Mesenchymal stem cell (in vitro differentiated cells and primary cell): ENCODE data around the gene SGPP1.

Experiments used
- DNase-seq: peaks from one replicate; pipeline ENCODE4 v3.0.0-alpha.2; 2013
- H2AFZ ChIP-seq: one replicate; pipeline ENCODE4 v1.6.1; 2013; ENCODE audit warnings: low read depth, mild to moderate bottlenecking, control low read depth, inconsistent platforms, low read length, moderate library complexity
- H2AK5ac ChIP-seq: 2 replicates; pipeline ENCODE4 v1.6.1; 2013; ENCODE audit warnings: low read length, moderate library complexity, mild to moderate bottlenecking, inconsistent platforms; ENCODE audit not compliant: severe bottlenecking
- H2BK120ac ChIP-seq: one replicate; pipeline ENCODE4 v1.6.1; 2013; ENCODE audit warnings: low read depth, mild to moderate bottlenecking, inconsistent platforms, low read length, moderate library complexity
- H2BK12ac ChIP-seq, 2 experiments: one replicate each; pipeline ENCODE4 v1.6.1; 2013; ENCODE audit warnings: inconsistent platforms in 2 of 2, low read length in 2 of 2, mild to moderate bottlenecking in 2 of 2, moderate library complexity in 2 of 2, control low read depth in 1 of 2
- H2BK15ac ChIP-seq: one replicate; pipeline ENCODE4 v1.6.1; 2013; ENCODE audit warnings: mild to moderate bottlenecking, low read depth, inconsistent platforms; ENCODE audit not compliant: poor library complexity, severe bottlenecking
- H2BK5ac ChIP-seq: 2 replicates; pipeline ENCODE4 v1.6.1; 2013; ENCODE audit warnings: low read depth, mild to moderate bottlenecking, low read length, control low read depth, inconsistent platforms; ENCODE audit not compliant: poor library complexity, severe bottlenecking
- H3K14ac ChIP-seq, 2 experiments: one replicate each; pipeline ENCODE4 v1.6.1; 2013; ENCODE audit warnings: inconsistent platforms in 2 of 2, low read length in 2 of 2, control low read depth in 1 of 2, mild to moderate bottlenecking in 1 of 2, moderate library complexity in 1 of 2
- H3K18ac ChIP-seq, 2 experiments: one replicate each; pipeline ENCODE4 v1.6.1; 2013; ENCODE audit warnings: inconsistent platforms in 2 of 2, low read length in 2 of 2, control low read depth in 1 of 2, low read depth in 1 of 2, mild to moderate bottlenecking in 1 of 2
- H3K23ac ChIP-seq, 2 experiments: one replicate each; pipeline ENCODE4 v1.6.1; 2013; ENCODE audit warnings: inconsistent platforms in 2 of 2, low read length in 2 of 2, mild to moderate bottlenecking in 2 of 2, moderate library complexity in 2 of 2, control low read depth in 1 of 2
- H3K27ac ChIP-seq: 2 replicates; pipeline ENCODE4 v1.5.1; 2013; ENCODE audit warnings: mild to moderate bottlenecking, moderate library complexity, low read length, control low read depth, inconsistent platforms; ENCODE audit not compliant: poor library complexity, severe bottlenecking
- H3K27me3 ChIP-seq, 2 experiments: 2 replicates each; pipeline versions ENCODE4 v1.6.1 to v1.7.0; 2013; ENCODE audit warnings: low read length in 2 of 2, mild to moderate bottlenecking in 2 of 2, moderate library complexity in 2 of 2, control low read depth in 1 of 2, inconsistent platforms in 1 of 2; ENCODE audit not compliant: control insufficient read depth in 1 of 2, insufficient read depth in 1 of 2
- H3K36me3 ChIP-seq, 2 experiments: 2 replicates each; pipeline versions ENCODE4 v1.6.1 to v1.7.0; 2013; ENCODE audit warnings: low read length in 2 of 2, control low read depth in 1 of 2, inconsistent platforms in 1 of 2, low read depth in 1 of 2, mild to moderate bottlenecking in 1 of 2; ENCODE audit not compliant: insufficient read depth in 2 of 2, control insufficient read depth in 1 of 2
- H3K4ac ChIP-seq, 2 experiments: one replicate each; pipeline ENCODE4 v1.6.1; 2013; ENCODE audit warnings: inconsistent platforms in 2 of 2, low read length in 2 of 2, mild to moderate bottlenecking in 2 of 2, moderate library complexity in 2 of 2, control low read depth in 1 of 2, low read depth in 1 of 2
- H3K4me1 ChIP-seq: 2 replicates; pipeline ENCODE4 v1.6.1; 2013; ENCODE audit warnings: low read depth, low read length, control low read depth; ENCODE audit not compliant: control insufficient read depth, insufficient read depth
- H3K4me2 ChIP-seq: 2 replicates; pipeline ENCODE4 v1.6.1; 2013; ENCODE audit warnings: low read length, mild to moderate bottlenecking, inconsistent platforms; ENCODE audit not compliant: poor library complexity, severe bottlenecking
- H3K4me3 ChIP-seq, 2 experiments: 2 replicates each; pipeline versions ENCODE4 v1.5.1 to v1.7.0; 2013; ENCODE audit warnings: low read length in 2 of 2, mild to moderate bottlenecking in 2 of 2, control low read depth in 1 of 2, low read depth in 1 of 2; ENCODE audit not compliant: insufficient read depth in 1 of 2
- H3K79me1 ChIP-seq: replicated peaks from 2 replicates; pipeline ENCODE4 v1.6.1; 2013; ENCODE audit warnings: mild to moderate bottlenecking, control low read depth, low read length, inconsistent platforms; ENCODE audit not compliant: poor library complexity, severe bottlenecking
- H3K9ac ChIP-seq: 2 replicates; pipeline ENCODE4 v1.7.0; 2013; ENCODE audit warnings: mild to moderate bottlenecking, low read length, moderate library complexity
- H3K9me3 ChIP-seq: 2 replicates; pipeline ENCODE4 v1.7.0; 2013; ENCODE audit warnings: mild to moderate bottlenecking, low read length; ENCODE audit not compliant: control insufficient read depth
- H4K8ac ChIP-seq: one replicate; pipeline ENCODE4 v1.6.1; 2013; ENCODE audit warnings: inconsistent platforms, mild to moderate bottlenecking, low read length, moderate library complexity
- H4K91ac ChIP-seq: one replicate; pipeline ENCODE4 v1.6.1; 2013; ENCODE audit warnings: mild to moderate bottlenecking, low read length, inconsistent platforms
- WGBS: methylation state at CpG from one replicate; pipeline ENCODE4 v1.1.7; 2013; ENCODE audit warnings: mixed read lengths; 5-methylcytosine and 5-hydroxymethylcytosine counted together

SGPP1 gene

DNA sequence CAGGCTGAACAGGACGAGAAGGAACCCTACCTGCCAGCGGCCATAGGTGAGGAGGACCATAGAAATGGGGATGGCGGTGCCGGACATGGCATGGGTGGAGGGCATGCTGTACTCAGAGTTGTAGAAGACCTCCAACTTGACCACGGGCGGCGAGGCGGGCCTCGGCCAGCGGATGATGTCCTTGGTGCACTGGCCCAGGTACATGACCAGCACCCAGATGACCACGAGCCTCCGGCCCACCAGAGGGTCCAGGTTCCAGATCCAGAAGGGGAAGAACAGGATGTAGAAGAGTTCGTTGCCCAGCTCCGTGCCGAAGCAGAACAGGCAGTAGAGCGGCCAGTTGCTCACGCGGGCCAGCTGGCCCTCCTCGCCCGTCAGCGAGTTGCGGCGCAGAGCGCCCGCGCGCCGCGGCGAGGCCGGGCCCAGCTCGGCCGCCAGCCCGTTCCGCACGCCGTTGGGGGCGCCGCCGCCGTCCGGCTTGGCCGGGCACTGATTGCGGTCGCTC lies 582 bp downstream of the SGPP1 start:
- H2BK15ac ChIP-seq, result peak overlapping the region; percentile 90
- H3K27me3 ChIP-seq, result no peaks in the 10 kb centered on the region
- H2AFZ ChIP-seq, result peak overlapping the region; percentile 87
- H2BK5ac ChIP-seq, result peak overlapping the region; percentile 75
- 1% methylated on average over 29 of the region's 45 CpGs for WGBS
- no peak overlapping the region for H2AK5ac ChIP-seq
- H3K23ac ChIP-seq, result peak overlapping the region in 1 of 2 experiments; percentile 61
- H3K4me1 ChIP-seq, result no peaks in the 10 kb centered on the region
- no peaks in the 10 kb centered on the region for H3K36me3 ChIP-seq
- H3K18ac ChIP-seq, result peak overlapping the region; percentile 84 to 96
- no peak overlapping the region for H3K14ac ChIP-seq
- H4K8ac ChIP-seq, result peak overlapping the region; percentile 88
- H3K9me3 ChIP-seq, result no peaks in the 10 kb centered on the region
- no peak overlapping the region for H3K27ac ChIP-seq
- H3K4me2 ChIP-seq, result peak overlapping the region; percentile 77
- peak overlapping the region in 1 of 2 experiments; percentile 45 for H2BK12ac ChIP-seq
- H3K4ac ChIP-seq, result peak overlapping the region; percentile 87 to 92
- H3K4me3 ChIP-seq, result peak overlapping the region; percentile 93 to 96
- DNase-seq, result peak; percentile 56
- H4K91ac ChIP-seq, result peak overlapping the region; percentile 75
- H3K9ac ChIP-seq, result peak overlapping the region; percentile 92
- peaks cover 7% of the 10 kb centered on the region for H3K79me1 ChIP-seq
- H2BK120ac ChIP-seq, result peak overlapping the region; percentile 89

DNA sequence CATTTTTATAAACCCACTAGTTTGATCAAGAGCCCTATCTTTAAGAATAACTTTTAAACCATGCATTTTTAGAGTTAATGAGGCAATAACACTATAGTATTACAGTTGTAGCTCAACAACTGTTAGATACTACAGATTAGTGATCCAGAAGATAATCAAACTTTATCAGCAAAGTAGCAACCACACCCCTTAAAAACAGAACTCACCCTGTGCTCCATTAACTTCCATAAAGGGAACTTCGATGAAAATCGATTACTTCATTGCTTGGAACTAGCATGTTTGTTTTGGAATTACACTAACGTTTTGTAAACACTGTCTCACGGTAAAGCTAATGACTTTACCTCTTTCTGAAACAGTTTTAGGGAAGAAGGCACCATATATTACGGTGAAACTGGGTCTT lies 1.4 kb downstream of the SGPP1 start:
- Histone ChIP-seq H2AK5ac (no peak overlapping the region), H3K9ac (peak overlapping the region; percentile 92), H2BK15ac (no peak overlapping the region), H3K4me3 (peak overlapping the region in 1 of 2 experiments; percentile 93), H3K9me3 (no peaks in the 10 kb centered on the region), H3K18ac (no peak overlapping the region), H2AFZ (no peak overlapping the region), H3K27me3 (no peaks in the 10 kb centered on the region), H3K23ac (no peak overlapping the region), H3K4ac (no peak overlapping the region), H3K79me1 (peaks cover 7% of the 10 kb centered on the region), H3K14ac (no peak overlapping the region), H4K8ac (no peak overlapping the region), H2BK120ac (no peak overlapping the region), H3K36me3 (peaks cover 0 to 5% of the 10 kb centered on the region in 2 experiments), H2BK5ac (no peak overlapping the region), H2BK12ac (no peak overlapping the region), H4K91ac (no peak overlapping the region), H3K4me1 (no peaks in the 10 kb centered on the region), H3K27ac (no peak overlapping the region), H3K4me2 (peak overlapping the region; percentile 42)
- DNase-seq, result peak; percentile 21
- 0% methylated on average over 1 of the region's 5 CpGs for WGBS

DNA sequence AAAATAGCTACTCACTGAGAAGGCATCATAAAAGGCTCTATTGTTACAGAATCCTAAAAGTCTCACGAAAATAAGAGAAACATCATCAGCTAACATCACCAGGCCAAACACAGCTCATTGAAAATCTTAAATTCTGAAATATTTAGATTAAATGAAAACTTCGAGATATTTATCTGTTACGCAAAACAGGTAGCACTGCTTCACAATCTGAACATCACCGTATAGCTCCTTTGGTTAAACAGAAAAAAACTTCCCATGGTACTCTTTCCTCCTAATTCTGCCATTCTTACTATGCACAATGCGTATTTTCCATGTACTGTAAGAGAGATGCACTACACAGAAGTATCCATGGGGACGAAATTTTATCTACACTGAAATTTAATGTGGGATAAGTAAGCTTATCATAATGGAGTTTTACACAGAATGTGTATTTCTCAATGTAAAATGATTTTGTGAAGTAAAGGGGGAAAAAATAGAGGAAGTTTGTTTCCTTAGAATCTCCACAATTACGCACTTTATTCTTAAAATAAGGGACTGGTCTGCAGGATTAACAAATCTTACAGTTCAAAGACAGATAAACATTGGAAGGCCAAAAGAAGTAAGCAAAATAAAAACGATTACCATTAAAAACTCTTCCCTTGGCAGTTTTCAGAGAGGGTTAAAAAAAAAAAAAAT lies 1.9 kb downstream of the SGPP1 start:
- H2BK15ac ChIP-seq, result no peak overlapping the region
- WGBS, result 96% methylated on average over 5 of the region's 8 CpGs

DNA sequence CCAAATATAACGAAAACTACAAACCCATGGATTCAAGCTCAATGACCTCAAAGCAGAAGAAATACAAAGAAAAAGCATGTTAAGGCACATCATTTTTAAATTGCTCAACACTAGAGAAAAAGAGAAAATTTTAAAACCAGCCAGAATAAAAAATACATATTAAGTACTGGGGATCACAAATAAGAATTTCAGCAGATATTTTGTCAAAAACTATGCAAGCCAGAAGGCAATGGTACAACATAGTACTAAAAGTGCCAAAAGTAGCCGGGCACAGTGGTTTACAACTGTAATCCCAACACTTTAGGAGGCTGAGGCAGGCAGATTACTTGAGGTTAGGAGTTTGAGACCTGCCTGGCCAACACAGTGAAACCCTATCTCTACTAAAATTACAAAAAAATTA lies 10.2 kb downstream of the SGPP1 start:
- peaks cover 35% of the 10 kb centered on the region for H3K9me3 ChIP-seq
- peaks cover 26% of the 10 kb centered on the region for H3K79me1 ChIP-seq
- no peak overlapping the region for H3K4ac ChIP-seq
- no peak overlapping the region for H4K91ac ChIP-seq
- no peak overlapping the region for H2BK12ac ChIP-seq
- peaks cover 10 to 24% of the 10 kb centered on the region in 2 experiments for H3K36me3 ChIP-seq
- no peak overlapping the region for H2AFZ ChIP-seq
- H3K23ac ChIP-seq, result no peak overlapping the region
- no peaks in the 10 kb centered on the region for H3K27me3 ChIP-seq
- WGBS, result 91% methylated on average over 1 of the region's 2 CpGs
- no peak overlapping the region for H3K9ac ChIP-seq
- no peaks in the 10 kb centered on the region for H3K4me1 ChIP-seq
- no peak overlapping the region for H4K8ac ChIP-seq
- no peak overlapping the region for H3K18ac ChIP-seq
- H2BK15ac ChIP-seq, result no peak overlapping the region
- peak; percentile 52 for DNase-seq
- H2AK5ac ChIP-seq, result no peak overlapping the region
- no peak overlapping the region for H2BK5ac ChIP-seq
- H3K4me3 ChIP-seq, result no peak overlapping the region
- no peak overlapping the region for H3K27ac ChIP-seq
- no peak overlapping the region for H3K4me2 ChIP-seq
- no peak overlapping the region for H3K14ac ChIP-seq
- no peak overlapping the region for H2BK120ac ChIP-seq

More for the DNA sequence above, 1.9 kb downstream of the SGPP1 start:
- H3K79me1 ChIP-seq, result peaks cover 9% of the 10 kb centered on the region
- H3K18ac ChIP-seq, result no peak overlapping the region
- H2BK120ac ChIP-seq, result no peak overlapping the region
- H3K27me3 ChIP-seq, result no peaks in the 10 kb centered on the region
- H4K8ac ChIP-seq, result no peak overlapping the region
- H3K4me1 ChIP-seq, result no peaks in the 10 kb centered on the region
- no peak overlapping the region for H3K27ac ChIP-seq
- no peak overlapping the region for H4K91ac ChIP-seq
- peak; percentile 6 for DNase-seq
- H3K4me2 ChIP-seq, result peak overlapping the region; percentile 56
- no peak overlapping the region for H3K4ac ChIP-seq
- no peaks in the 10 kb centered on the region for H3K9me3 ChIP-seq
- no peak overlapping the region for H2BK5ac ChIP-seq
- H3K14ac ChIP-seq, result no peak overlapping the region
- no peak overlapping the region for H2AK5ac ChIP-seq
- no peak overlapping the region for H3K23ac ChIP-seq
- peak overlapping the region; percentile 92 for H3K9ac ChIP-seq
- peaks cover 3 to 8% of the 10 kb centered on the region in 2 experiments for H3K36me3 ChIP-seq
- peak overlapping the region in 1 of 2 experiments; percentile 93 for H3K4me3 ChIP-seq
- no peak overlapping the region for H2AFZ ChIP-seq
- no peak overlapping the region for H2BK12ac ChIP-seq
